Activated CD4-positive, alpha-beta T cell treated with anti-CD3 and anti-CD28 coated beads, Interleukin-2, amount 50 U/mL, for 16 hours (primary cell): Measurements from ENCODE around the gene SMPD1.
A peak's percentile ranks its signal among the peaks of the same experiment; 100 is the strongest.

ENCODE experiments used
- DNase-seq: peaks from one replicate; pipeline ENCODE4 v3.0.0-alpha.2; 2020

The SMPD1 gene

GRCh38 chr11:6417907-6418556 is 27.8 kb downstream of the SMPD1 start:
- DNase-seq = no peak

- DNase-seq = no peak
Observed at GRCh38 chr11:6418557-6419008, 28.3 kb downstream of the SMPD1 start.

- DNase-seq = peak; percentile 61
Observed at GRCh38 chr11:6419009-6419631, 28.8 kb downstream of the SMPD1 start, which contains the start of gene APBB1. TSS of gene APBB1 (minus strand) at chr11:6419094. CDS start at chr11:6411347, 7,747 bp downstream.

GRCh38 chr11:6420677-6421076 is 30.4 kb downstream of the SMPD1 start:
- no peak for DNase-seq

- no peak for DNase-seq
Observed at GRCh38 chr11:6427516-6427915, 37.2 kb downstream of the SMPD1 start.

GRCh38 chr11:6431861-6432260 is 41.6 kb downstream of the SMPD1 start:
- no peak for DNase-seq

- no peak for DNase-seq
Observed at GRCh38 chr11:6433998-6434660, 43.9 kb downstream of the SMPD1 start.

GRCh38 chr11:6437423-6437822 is 47.1 kb downstream of the SMPD1 start:
- DNase-seq = no peak

- peak; percentile 18 for DNase-seq
Observed at GRCh38 chr11:6437993-6438392, 47.7 kb downstream of the SMPD1 start.

GRCh38 chr11:6438979-6439571 is 48.8 kb downstream of the SMPD1 start:
- DNase-seq = peak; percentile 30

- no peak for DNase-seq
Observed at GRCh38 chr11:6440906-6441358, 50.7 kb downstream of the SMPD1 start, which contains the start of gene HPX. TSS of gene HPX (minus strand) at chr11:6440987. CDS start at chr11:6440963, 24 bp downstream.

- no peak for DNase-seq
Observed at GRCh38 chr11:6442441-6442840, 52.2 kb downstream of the SMPD1 start.

GRCh38 chr11:6443269-6444003 is 53.2 kb downstream of the SMPD1 start:
- peak; percentile 57 for DNase-seq
